Ectodermal cell (in vitro differentiated cells): Measurements from ENCODE around the gene TMED6.

Source experiments
- H3K27ac ChIP-seq: 2 replicates; pipeline ENCODE4 v1.7.0; 2013; ENCODE audit warnings: mild to moderate bottlenecking, low read depth, low read length; ENCODE audit not compliant: insufficient read depth, poor library complexity, severe bottlenecking
- H3K27me3 ChIP-seq: 2 replicates; pipeline ENCODE4 v1.7.0; 2013; ENCODE audit warnings: mild to moderate bottlenecking, low read length; ENCODE audit not compliant: insufficient read depth, control insufficient read depth, poor library complexity, severe bottlenecking
- H3K36me3 ChIP-seq: one replicate; pipeline ENCODE4 v1.7.0; 2013; ENCODE audit warnings: low read length; ENCODE audit not compliant: control insufficient read depth, insufficient read depth
- H3K4me1 ChIP-seq: one replicate; pipeline ENCODE4 v1.7.0; 2013; ENCODE audit warnings: low read length; ENCODE audit not compliant: control insufficient read depth, insufficient read depth
- H3K4me3 ChIP-seq: 2 replicates; pipeline ENCODE4 v1.7.0; 2013; ENCODE audit warnings: low read depth, low read length, control low read depth; ENCODE audit not compliant: insufficient read depth
- H3K9me3 ChIP-seq: 2 replicates; pipeline ENCODE4 v1.7.0; 2013; ENCODE audit warnings: mild to moderate bottlenecking, low read length, moderate library complexity; ENCODE audit not compliant: control insufficient read depth
- WGBS, 2 experiments: methylation state at CpG; one replicate each; pipeline ENCODE4 v1.1.7; 2013; ENCODE audit warnings: missing lambda C conversion rate in 2 of 2; 5-methylcytosine and 5-hydroxymethylcytosine counted together

TMED6 gene

GRCh38 chr16:69381231-69381630, 29.6 kb upstream of the TMED6 start:
- Histone ChIP-seq H3K9me3 (no peaks in the 10 kb centered on the region), H3K36me3 (peaks cover 24% of the 10 kb centered on the region), H3K27me3 (no peaks in the 10 kb centered on the region), H3K4me3 (no peak overlapping the region), H3K27ac (no peak overlapping the region), H3K4me1 (peaks cover 4% of the 10 kb centered on the region)
- WGBS, 2 experiments = 88 to 95% methylated on average over 2 of the region's 2 CpGs

GRCh38 chr16:69378760-69379159, 27.2 kb upstream of the TMED6 start:
- Histone ChIP-seq H3K9me3 (no peaks in the 10 kb centered on the region), H3K4me1 (no peaks in the 10 kb centered on the region), H3K4me3 (no peak overlapping the region), H3K36me3 (peaks cover 26% of the 10 kb centered on the region), H3K27me3 (no peaks in the 10 kb centered on the region), H3K27ac (no peak overlapping the region)
- WGBS, 2 experiments = 92 to 100% methylated on average over 1 of the region's 1 CpG

- Histone ChIP-seq H3K9me3 (no peaks in the 10 kb centered on the region), H3K27me3 (no peaks in the 10 kb centered on the region), H3K4me1 (no peaks in the 10 kb centered on the region), H3K4me3 (no peak overlapping the region), H3K27ac (no peak overlapping the region), H3K36me3 (peaks cover 29% of the 10 kb centered on the region)
- 89 to 100% methylated on average over 1 of the region's 1 CpG for WGBS, 2 experiments
Observed at GRCh38 chr16:69378036-69378435, 26.4 kb upstream of the TMED6 start.

- no peak overlapping the region for H3K27ac ChIP-seq
- peaks cover 30% of the 10 kb centered on the region for H3K36me3 ChIP-seq
- no peaks in the 10 kb centered on the region for H3K4me1 ChIP-seq
- H3K4me3 ChIP-seq = no peak overlapping the region
- no peaks in the 10 kb centered on the region for H3K9me3 ChIP-seq
- 91 to 95% methylated on average over 9 to 10 of the region's 10 CpGs for WGBS, 2 experiments
- no peaks in the 10 kb centered on the region for H3K27me3 ChIP-seq
Observed at GRCh38 chr16:69376393-69377059, 24.9 kb upstream of the TMED6 start.

- no peaks in the 10 kb centered on the region for H3K4me1 ChIP-seq
- no peak overlapping the region for H3K4me3 ChIP-seq
- no peaks in the 10 kb centered on the region for H3K27me3 ChIP-seq
- WGBS, 2 experiments = 93 to 100% methylated on average over 1 of the region's 1 CpG
- H3K36me3 ChIP-seq = peaks cover 38% of the 10 kb centered on the region
- no peaks in the 10 kb centered on the region for H3K9me3 ChIP-seq
- no peak overlapping the region for H3K27ac ChIP-seq
Observed at GRCh38 chr16:69373019-69373418, 21.4 kb upstream of the TMED6 start.

- Histone ChIP-seq H3K36me3 (peaks cover 51% of the 10 kb centered on the region), H3K4me1 (no peaks in the 10 kb centered on the region), H3K27ac (no peak overlapping the region), H3K27me3 (no peaks in the 10 kb centered on the region), H3K4me3 (no peak overlapping the region), H3K9me3 (no peaks in the 10 kb centered on the region)
- WGBS, 2 experiments = 98% methylated on average over 2 of the region's 2 CpGs
Observed at GRCh38 chr16:69371564-69371963, 20.0 kb upstream of the TMED6 start.

- H3K27ac ChIP-seq = no peak overlapping the region
- H3K4me3 ChIP-seq = no peak overlapping the region
- no peaks in the 10 kb centered on the region for H3K4me1 ChIP-seq
- no peaks in the 10 kb centered on the region for H3K9me3 ChIP-seq
- peaks cover 56% of the 10 kb centered on the region for H3K36me3 ChIP-seq
- H3K27me3 ChIP-seq = no peaks in the 10 kb centered on the region
- 89 to 93% methylated on average over 3 to 4 of the region's 4 CpGs for WGBS, 2 experiments
Observed at GRCh38 chr16:69368866-69369265, 17.3 kb upstream of the TMED6 start.

- Histone ChIP-seq H3K4me3 (no peak overlapping the region), H3K9me3 (no peaks in the 10 kb centered on the region), H3K27me3 (no peaks in the 10 kb centered on the region), H3K36me3 (peaks cover 52% of the 10 kb centered on the region), H3K4me1 (no peaks in the 10 kb centered on the region), H3K27ac (no peak overlapping the region)
- WGBS, 2 experiments = 94% methylated on average over 7 of the region's 7 CpGs
Observed at GRCh38 chr16:69367980-69368379, 16.4 kb upstream of the TMED6 start.

GRCh38 chr16:69366431-69366830, 14.8 kb upstream of the TMED6 start:
- 96 to 99% methylated on average over 7 of the region's 7 CpGs for WGBS, 2 experiments
- no peak overlapping the region for H3K4me3 ChIP-seq
- H3K27me3 ChIP-seq = no peaks in the 10 kb centered on the region
- no peaks in the 10 kb centered on the region for H3K4me1 ChIP-seq
- H3K27ac ChIP-seq = no peak overlapping the region
- H3K36me3 ChIP-seq = peaks cover 46% of the 10 kb centered on the region
- no peaks in the 10 kb centered on the region for H3K9me3 ChIP-seq

- Histone ChIP-seq H3K9me3 (no peaks in the 10 kb centered on the region), H3K4me1 (no peaks in the 10 kb centered on the region), H3K27ac (no peak overlapping the region), H3K27me3 (no peaks in the 10 kb centered on the region), H3K36me3 (peaks cover 46% of the 10 kb centered on the region), H3K4me3 (no peak overlapping the region)
- WGBS, 2 experiments = 92 to 95% methylated on average over 2 of the region's 2 CpGs
Observed at GRCh38 chr16:69365901-69366300, 14.3 kb upstream of the TMED6 start.

- no peaks in the 10 kb centered on the region for H3K4me1 ChIP-seq
- no peaks in the 10 kb centered on the region for H3K9me3 ChIP-seq
- peaks cover 31% of the 10 kb centered on the region for H3K36me3 ChIP-seq
- WGBS, 2 experiments = 88 to 95% methylated on average over 1 to 2 of the region's 2 CpGs
- no peak overlapping the region for H3K4me3 ChIP-seq
- no peak overlapping the region for H3K27ac ChIP-seq
- no peaks in the 10 kb centered on the region for H3K27me3 ChIP-seq
Observed at GRCh38 chr16:69364088-69364487, 12.5 kb upstream of the TMED6 start.
